SKM-1 (cell line): Measurements from ENCODE around the gene RHOT2.
A peak's percentile ranks its signal among the peaks of the same experiment; 100 is the strongest.

Experiments
- DNase-seq: peaks from one replicate; lab custom pipeline; 2025; ENCODE audit not compliant: unreplicated experiment; lab: John Stamatoyannopoulos, UW

Gene RHOT2

GRCh38 chr16:667780-668518 is at the start of gene RHOT2:
Gene RHOT2, plus strand, starts transcription at chr16:668132. Its CDS starts 68 bp downstream, at chr16:668200.
- peak; percentile 77 for DNase-seq

GRCh38 chr16:619476-620100 is 48.3 kb upstream of the RHOT2 start:
- no peak for DNase-seq

DNA sequence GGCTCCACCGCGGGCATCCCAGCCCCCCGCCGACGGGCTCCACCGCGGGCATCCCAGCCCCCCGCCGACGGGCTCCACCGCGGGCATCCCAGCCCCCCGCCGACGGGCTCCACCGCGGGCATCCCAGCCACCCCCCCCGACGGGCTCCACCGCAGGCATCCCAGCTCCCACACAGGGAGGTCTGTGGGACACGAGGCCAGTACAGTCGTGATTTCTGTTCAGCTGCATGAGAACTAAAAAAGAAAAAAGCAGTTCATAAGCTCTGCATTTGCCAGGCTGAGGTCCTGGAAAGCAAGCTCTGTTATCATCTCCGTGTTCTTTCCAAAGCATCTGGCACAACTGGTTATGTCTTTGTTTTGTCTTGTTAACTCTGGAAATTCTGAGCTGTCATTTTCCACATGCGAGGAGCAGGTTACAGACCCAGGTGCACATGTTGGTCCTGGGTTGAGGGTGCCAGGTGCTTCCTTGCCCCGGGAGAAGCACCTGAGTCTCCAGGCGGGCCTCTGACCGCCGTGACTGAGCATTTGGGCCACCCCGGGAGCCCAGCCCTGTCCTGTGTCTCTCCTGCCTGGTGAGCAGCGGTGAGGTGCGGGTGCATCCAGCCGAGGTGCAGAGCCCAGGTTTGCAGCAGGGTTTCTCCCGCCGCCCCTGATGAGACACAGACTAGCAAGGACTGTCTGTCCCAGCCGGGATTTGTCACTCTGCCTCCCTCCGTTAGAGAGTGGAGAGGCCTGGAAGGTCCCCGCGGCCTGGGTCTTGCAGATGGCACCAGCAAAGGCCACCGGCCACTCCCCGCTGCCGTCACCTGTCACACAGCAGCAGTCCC is 47.0 kb upstream of the RHOT2 start:
- DNase-seq, result no peak

GRCh38 chr16:621526-622105 is 46.3 kb upstream of the RHOT2 start:
- DNase-seq, result no peak

GRCh38 chr16:622920-623280 is 45.0 kb upstream of the RHOT2 start:
- DNase-seq, result no peak

DNA sequence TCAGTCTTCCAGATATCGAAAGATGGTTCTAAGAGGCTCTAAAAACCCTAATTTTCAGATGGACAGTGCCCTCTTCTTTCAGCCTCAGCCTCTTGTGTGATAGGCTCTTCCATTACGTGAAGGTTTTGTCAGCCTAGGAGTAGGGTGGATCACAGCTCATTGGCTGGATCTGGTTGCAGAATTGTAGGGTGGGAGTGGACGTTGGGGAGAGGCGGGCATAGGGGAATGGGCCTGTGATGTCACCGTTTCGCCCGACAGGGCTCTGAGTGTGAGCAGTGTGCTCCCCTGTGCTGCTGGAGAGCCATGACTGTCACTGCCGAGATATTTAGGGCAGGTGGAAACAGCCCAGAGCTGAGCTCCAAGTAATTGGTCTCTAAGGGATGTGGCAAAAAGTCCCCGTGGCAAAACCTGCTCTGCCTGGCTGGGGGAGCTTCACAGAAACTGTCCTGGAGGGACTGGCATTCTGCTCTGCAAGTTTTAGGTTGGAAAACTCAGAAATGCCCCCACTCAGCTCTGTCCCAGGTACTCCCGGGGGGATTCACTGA is 43.3 kb upstream of the RHOT2 start:
- no peak for DNase-seq

- DNase-seq, result no peak
Measured at GRCh38 chr16:625117-625976, 42.6 kb upstream of the RHOT2 start.

GRCh38 chr16:625977-626765 is 41.8 kb upstream of the RHOT2 start:
- DNase-seq, result no peak

- DNase-seq, result no peak
Measured at GRCh38 chr16:626787-627453, 41.0 kb upstream of the RHOT2 start.

GRCh38 chr16:627454-628239 is 40.3 kb upstream of the RHOT2 start:
- DNase-seq, result no peak

DNA sequence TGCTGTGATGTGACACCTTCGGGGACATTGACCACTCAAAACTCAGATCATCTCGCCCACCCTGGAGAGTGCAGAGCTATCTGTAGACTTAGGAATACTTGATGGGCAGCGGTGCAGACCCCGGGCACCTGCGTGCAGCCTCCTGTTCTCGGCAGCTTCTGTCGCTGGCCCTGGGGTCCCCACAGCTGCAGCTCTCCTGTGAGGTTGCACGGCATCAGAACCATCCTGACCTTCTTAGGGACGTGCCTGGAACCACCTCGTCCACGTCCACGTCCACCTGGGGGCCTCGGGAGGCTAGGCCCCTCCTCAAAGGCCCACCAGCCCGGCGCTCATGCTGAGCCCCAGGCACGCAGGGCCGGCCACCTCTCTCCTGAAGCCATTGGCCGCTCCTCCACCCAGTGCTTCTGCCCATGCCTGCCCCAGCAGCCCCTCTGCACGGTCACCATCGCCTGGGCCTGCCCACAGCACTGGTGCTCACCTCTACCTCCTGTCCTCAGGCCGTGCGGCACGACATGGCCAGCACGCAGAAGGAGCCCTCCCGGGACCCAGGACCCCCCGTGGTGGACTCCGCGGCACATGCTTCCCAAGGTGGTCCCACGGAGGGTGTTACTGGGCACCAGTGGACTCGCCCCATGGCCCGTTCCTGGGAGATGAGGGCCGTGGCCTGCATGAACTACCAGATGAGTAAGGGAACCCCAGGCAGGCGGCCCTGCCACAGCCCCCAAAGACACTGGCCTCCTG is 39.4 kb upstream of the RHOT2 start:
- no peak for DNase-seq

GRCh38 chr16:629185-629832 is 38.6 kb upstream of the RHOT2 start:
- DNase-seq, result no peak

GRCh38 chr16:629833-630248 is 38.1 kb upstream of the RHOT2 start:
- DNase-seq, result no peak

DNA sequence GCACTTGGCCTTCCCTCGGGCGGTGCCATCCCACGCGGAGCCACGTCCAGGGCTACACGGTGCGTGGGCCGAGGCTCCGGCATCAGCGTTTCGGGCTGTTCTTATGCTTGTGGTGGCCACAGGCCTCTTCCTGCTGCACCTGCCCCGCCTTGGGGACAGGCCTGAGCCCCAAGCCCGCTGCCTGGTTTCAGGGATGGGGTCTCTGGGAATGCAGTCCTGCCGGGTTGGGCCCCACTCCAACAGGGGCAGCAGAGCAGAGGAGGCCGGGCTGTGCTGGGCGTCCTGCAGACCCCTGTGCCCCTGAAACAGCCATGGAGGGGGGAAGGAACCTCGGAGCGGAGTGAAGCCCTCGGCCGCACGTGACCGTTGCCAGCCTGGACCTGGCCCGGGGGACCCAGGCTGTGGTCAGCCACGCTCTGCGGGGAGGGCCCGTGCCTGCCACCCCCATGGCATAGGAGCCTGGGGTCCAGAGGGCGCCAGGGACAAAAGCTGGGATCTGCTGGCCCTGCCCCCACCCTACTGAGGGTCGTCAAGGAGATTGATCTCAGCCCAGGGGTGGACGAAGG is 37.6 kb upstream of the RHOT2 start:
- no peak for DNase-seq

GRCh38 chr16:630815-631405 is 37.0 kb upstream of the RHOT2 start, which contains the start of gene WFIKKN1:
Gene WFIKKN1, plus strand, starts transcription at chr16:630985. Its CDS starts 269 bp downstream, at chr16:631254.
- no peak for DNase-seq

- no peak for DNase-seq
Measured at GRCh38 chr16:631808-632358, 36.0 kb upstream of the RHOT2 start.
